GM23338 (cell line): ENCODE results near the gene MYOC. TPM values are rescaled to one million over a fixed set of nuclear protein-coding genes. Genes with fewer than 3 reads are reported as not detected.
A peak's percentile ranks its signal among the peaks of the same experiment; 100 is the strongest.

ENCODE experiments used
- ATAC-seq: fragments of 200-7000 bp; cut with Tn5 transposase; 3 replicates; pipeline ENCODE4 v1.9.1; 2020
- DNase-seq: peaks from one replicate; pipeline ENCODE4 v3.0.0-alpha.2; 2015; ENCODE audit warnings: low spot score
- H2AFZ ChIP-seq: fragments of 200-600 bp; sonication (generic); 2 replicates; pipeline ENCODE4 v1.8.0; 2016; ENCODE audit warnings: antibody characterized with exemption, mild to moderate bottlenecking, moderate library complexity
- H3F3A ChIP-seq: fragments of 200-600 bp; sonication (generic); replicated peaks from 2 replicates; pipeline ENCODE4 v1.8.0; 2017; ENCODE audit warnings: antibody characterized with exemption, mixed run types, low read depth
- H3K27ac ChIP-seq: fragments of 200-600 bp; sonication (generic); 2 replicates; pipeline ENCODE4 v1.6.1; 2016; ENCODE audit warnings: low read depth
- H3K27me3 ChIP-seq: fragments of 200-600 bp; sonication (generic); 2 replicates; pipeline ENCODE4 v1.8.0; 2016; ENCODE audit warnings: mild to moderate bottlenecking, mixed run types, moderate library complexity; ENCODE audit not compliant: insufficient read depth
- H3K36me3 ChIP-seq: fragments of 200-600 bp; sonication (generic); 2 replicates; pipeline ENCODE4 v1.8.0; 2016; ENCODE audit warnings: mild to moderate bottlenecking; ENCODE audit not compliant: insufficient read depth
- H3K4me1 ChIP-seq: fragments of 200-600 bp; sonication (generic); 2 replicates; pipeline ENCODE4 v1.8.0; 2016; ENCODE audit warnings: mild to moderate bottlenecking, moderate library complexity; ENCODE audit not compliant: insufficient read depth
- H3K4me2 ChIP-seq: fragments of 200-600 bp; sonication (generic); 2 replicates; pipeline ENCODE4 v1.7.1; 2017; ENCODE audit warnings: mixed run types
- H3K4me3 ChIP-seq: fragments of 200-600 bp; sonication (generic); 2 replicates; pipeline ENCODE4 v1.6.1; 2016; ENCODE audit warnings: mixed run types
- H3K79me2 ChIP-seq: fragments of 200-600 bp; sonication (generic); replicated peaks from 2 replicates; pipeline ENCODE4 v1.8.0; 2017; ENCODE audit warnings: mild to moderate bottlenecking; ENCODE audit not compliant: insufficient read depth
- H3K9me2 ChIP-seq: fragments of 200-600 bp; sonication (generic); 2 replicates; pipeline ENCODE4 v1.8.0; 2017; ENCODE audit not compliant: insufficient read depth
- H4K20me1 ChIP-seq: fragments of 200-600 bp; sonication (generic); replicated peaks from 2 replicates; pipeline ENCODE4 v1.8.0; 2017; ENCODE audit warnings: mild to moderate bottlenecking; ENCODE audit not compliant: insufficient read depth
- H3K27ac Mint-ChIP-seq: 2 replicates; pipeline ENCODE4 v1.8.0; 2020; ENCODE audit warnings: inconsistent platforms, mild to moderate bottlenecking, moderate library complexity, mixed read lengths
- H3K27me3 Mint-ChIP-seq: 3 replicates; pipeline ENCODE4 v1.8.0; 2022; ENCODE audit warnings: low read depth, mild to moderate bottlenecking, moderate library complexity, mixed read lengths, inconsistent platforms; ENCODE audit not compliant: insufficient read depth, poor library complexity
- H3K36me3 Mint-ChIP-seq: 3 replicates; pipeline ENCODE4 v1.8.0; 2021; ENCODE audit warnings: low read depth, mild to moderate bottlenecking, inconsistent platforms, moderate library complexity, mixed read lengths
- H3K4me1 Mint-ChIP-seq: 3 replicates; pipeline ENCODE4 v1.8.0; 2020; ENCODE audit warnings: mild to moderate bottlenecking, inconsistent platforms, mixed read lengths
- H3K4me3 Mint-ChIP-seq: 3 replicates; pipeline ENCODE4 v1.8.0; 2021; ENCODE audit warnings: moderate library complexity, mild to moderate bottlenecking, inconsistent platforms, mixed read lengths
- H3K9me3 Mint-ChIP-seq: 3 replicates; pipeline ENCODE4 v1.8.0; 2020; ENCODE audit warnings: moderate library complexity, mild to moderate bottlenecking, inconsistent platforms, mixed read lengths
- CTCF ChIP-seq, 2 experiments: fragments of 200-600 bp in 1 of 2; sonication (generic) in 1 of 2; conservative IDR thresholded peaks; 2 replicates each; pipeline versions ENCODE4 v1.5.1 to v1.6.1; 2016 to 2017; ENCODE audit warnings: antibody characterized with exemption in 2 of 2, low read depth in 2 of 2, mild to moderate bottlenecking in 2 of 2, moderate library complexity in 1 of 2
- ZNF114 ChIP-seq: fragments of 250-450 bp; sonication (Bioruptor Pico); IDR thresholded peaks from 2 replicates; pipeline ENCODE4 v1.5.0; 2020; ENCODE audit warnings: mild to moderate bottlenecking, moderate library complexity
- ZNF462 ChIP-seq: fragments of 250-450 bp; sonication (Bioruptor Pico); IDR thresholded peaks from 2 replicates; pipeline ENCODE4 v1.5.0; 2020; ENCODE audit warnings: mild to moderate bottlenecking, moderate library complexity
- polyA plus RNA-seq: library from polyadenylated mRNA; unstranded; fragments of >200 nt; fragmentation: Nextera tagmentation; extraction: Ambion mirVana; gene quantifications from 2 replicates; pipeline ENCODE4 v1.2.1, GENCODE V29; 2016
- total RNA-seq: library from RNA; depleted of rRNA; stranded (reverse); fragments of >200 nt; shearing (Covaris generic); gene quantifications from 2 replicates; pipeline ENCODE4 v1.2.3, GENCODE V29; 2014

Gene MYOC
- total and polyA plus RNA-seq, 2 experiments from 2014 or later, result not detected

- peak overlapping the region; percentile 99 for H2AFZ ChIP-seq
- Mint-ChIP-seq H3K9me3 (no peaks in the 10 kb centered on the region), H3K4me3 (peak overlapping the region; percentile 20; the same call in 1 of the 3 replicates), H3K36me3 (no peaks in the 10 kb centered on the region), H3K27me3 (peaks cover 6% of the 10 kb centered on the region), H3K27ac (peak overlapping the region; percentile 47; the same call in 1 of the 2 replicates), H3K4me1 (peaks cover 17% of the 10 kb centered on the region)
- H4K20me1 ChIP-seq, result no peaks in the 10 kb centered on the region
- DNase-seq (peak; percentile 98), ATAC-seq (peak; percentile 76)
- no peak overlapping the region for H3K27ac ChIP-seq
- TF ChIP-seq ZNF114 (CRISPR knock-in tag) (no peak), CTCF (conservative IDR thresholded peaks at IDR 0.05; ENCODE audit: low read depth in 2 of 2) (peak; percentile 81 to 99)
- no peaks in the 10 kb centered on the region for H3K9me2 ChIP-seq
- H3F3A ChIP-seq, result no peaks in the 10 kb centered on the region
- H3K79me2 ChIP-seq, result no peaks in the 10 kb centered on the region
- H3K4me2 ChIP-seq, result peak overlapping the region; percentile 61; the same call in 1 of the 2 replicates
- no peaks in the 10 kb centered on the region for H3K27me3 ChIP-seq
- H3K36me3 ChIP-seq, result no peaks in the 10 kb centered on the region
- no peak overlapping the region for H3K4me3 ChIP-seq
- peaks cover 21% of the 10 kb centered on the region for H3K4me1 ChIP-seq
Measured at GRCh38 chr1:171644805-171645483, 7.5 kb downstream of the MYOC start.

- H3K27ac ChIP-seq, result no peak overlapping the region
- no peaks in the 10 kb centered on the region for H3K9me3 Mint-ChIP-seq
- H3K27ac Mint-ChIP-seq, result no peak overlapping the region
- H4K20me1 ChIP-seq, result no peaks in the 10 kb centered on the region
- H3K27me3 ChIP-seq, result no peaks in the 10 kb centered on the region
- no peak for TF ChIP-seq ZNF462
- no peaks in the 10 kb centered on the region for H3K79me2 ChIP-seq
- H3K4me1 Mint-ChIP-seq, result peaks cover 17% of the 10 kb centered on the region
- H3K4me3 ChIP-seq, result no peak overlapping the region
- H3K4me2 ChIP-seq, result no peak overlapping the region
- no peaks in the 10 kb centered on the region for H3F3A ChIP-seq
- H3K27me3 Mint-ChIP-seq, result peaks cover 4% of the 10 kb centered on the region
- no peak overlapping the region for H3K4me3 Mint-ChIP-seq
- ATAC-seq (no peak), DNase-seq (no peak)
- H3K36me3 ChIP-seq, result no peaks in the 10 kb centered on the region
- no peaks in the 10 kb centered on the region for H3K36me3 Mint-ChIP-seq
- peak overlapping the region; percentile 86 for H2AFZ ChIP-seq
- peaks cover 21% of the 10 kb centered on the region for H3K4me1 ChIP-seq
- no peaks in the 10 kb centered on the region for H3K9me2 ChIP-seq
Measured at GRCh38 chr1:171643156-171643555, 9.3 kb downstream of the MYOC start.
